Immature natural killer cell (primary cell): ENCODE data around the gene PCIF1. TPM values are rescaled to one million over a fixed set of nuclear protein-coding genes. Genes with fewer than 3 reads are reported as not detected.

Experiments used
- DNase-seq, 3 donors: peaks; one replicate each; pipeline ENCODE4 v3.0.0; 2022; ENCODE audit warnings: mixed read lengths in 1 of 3
- H3K27ac Mint-ChIP-seq, 6 donors: one replicate each; pipeline ENCODE4 v1.8.0; 2020; ENCODE audit warnings: mixed read lengths in 6 of 6, mild to moderate bottlenecking in 5 of 6, inconsistent platforms in 4 of 6, moderate library complexity in 3 of 6
- H3K27me3 Mint-ChIP-seq, 3 donors: one replicate each; pipeline ENCODE4 v1.8.0; 2020 to 2021; ENCODE audit warnings: low read depth in 3 of 3, mild to moderate bottlenecking in 3 of 3, mixed read lengths in 3 of 3, moderate library complexity in 3 of 3, inconsistent platforms in 1 of 3
- H3K36me3 Mint-ChIP-seq, 3 donors: one replicate each; pipeline ENCODE4 v1.8.0; 2020; ENCODE audit warnings: mixed read lengths in 3 of 3, inconsistent platforms in 2 of 3, mild to moderate bottlenecking in 2 of 3
- H3K4me1 Mint-ChIP-seq, 2 donors: one replicate each; pipeline ENCODE4 v1.8.0; 2020; ENCODE audit warnings: inconsistent platforms in 2 of 2, mild to moderate bottlenecking in 2 of 2, mixed read lengths in 2 of 2, moderate library complexity in 1 of 2
- H3K4me3 Mint-ChIP-seq, 5 donors: one replicate each; pipeline ENCODE4 v1.8.0; 2020; ENCODE audit warnings: mild to moderate bottlenecking in 5 of 5, mixed read lengths in 5 of 5, inconsistent platforms in 3 of 5, moderate library complexity in 3 of 5
- H3K9me3 Mint-ChIP-seq, 6 donors: one replicate each; pipeline ENCODE4 v1.8.0; 2020; ENCODE audit warnings: mild to moderate bottlenecking in 6 of 6, mixed read lengths in 6 of 6, inconsistent platforms in 4 of 6, moderate library complexity in 3 of 6
- polyA plus RNA-seq, 3 donors: library from polyadenylated mRNA; unstranded; fragments of 300-500 nt; fragmentation: Illumina TruSeq; gene quantifications; one replicate each; pipeline ENCODE4 v1.2.3, GENCODE V29; 2021

PCIF1 gene
- polyA plus RNA-seq, 3 donors from 2014 or later, result 78.4 to 93.4 (median 83.0) TPM

- peak overlapping the region; percentile 58 to 91 (median 78) for H3K27ac Mint-ChIP-seq
- no peak for DNase-seq
- peaks cover 0 to 10% (median 6%) of the 10 kb centered on the region in 3 donors for H3K27me3 Mint-ChIP-seq
- peak overlapping the region; percentile 73 to 91 (median 78) for H3K4me3 Mint-ChIP-seq
- H3K9me3 Mint-ChIP-seq, result no peaks in the 10 kb centered on the region
- H3K36me3 Mint-ChIP-seq, result peaks cover 0 to 7% (median 0%) of the 10 kb centered on the region in 3 donors
- H3K4me1 Mint-ChIP-seq, result peaks cover 13 to 16% of the 10 kb centered on the region in 2 donors
Measured at GRCh38 chr20:45909817-45910669, 24.4 kb upstream of the PCIF1 start.

GRCh38 chr20:45910670-45911485, 23.6 kb upstream of the PCIF1 start:
- H3K4me1 Mint-ChIP-seq, result peaks cover 13 to 16% of the 10 kb centered on the region in 2 donors
- H3K36me3 Mint-ChIP-seq, result peaks cover 0 to under 1% (median 0%) of the 10 kb centered on the region in 3 donors
- H3K9me3 Mint-ChIP-seq, result no peaks in the 10 kb centered on the region
- H3K27ac Mint-ChIP-seq, result peak overlapping the region; percentile 66 to 91 (median 80)
- peak overlapping the region; percentile 73 to 91 (median 78) for H3K4me3 Mint-ChIP-seq
- peaks cover under 1 to 10% (median 6%) of the 10 kb centered on the region in 3 donors for H3K27me3 Mint-ChIP-seq
- peak; percentile 92 to 94 (median 93) for DNase-seq

- Mint-ChIP-seq H3K4me1 (peaks cover 13 to 16% of the 10 kb centered on the region in 2 donors), H3K9me3 (no peaks in the 10 kb centered on the region), H3K36me3 (no peaks in the 10 kb centered on the region), H3K27me3 (peaks cover 4 to 10% (median 8%) of the 10 kb centered on the region in 3 donors), H3K27ac (peak within 1 kb of the TSS; percentile 66 to 91 (median 80)), H3K4me3 (peak within 1 kb of the TSS; percentile 73 to 91 (median 78))
- DNase-seq, result peak; percentile 50 to 59 (median 57)
Measured at GRCh38 chr20:45911486-45912343, 22.8 kb upstream of the PCIF1 start, which contains the start of gene PLTP. TSS of gene PLTP (minus strand) at chr20:45912155. CDS start at chr20:45911452, 703 bp downstream.

- peaks cover 13 to 16% of the 10 kb centered on the region in 2 donors for H3K4me1 Mint-ChIP-seq
- peaks cover 4 to 10% (median 8%) of the 10 kb centered on the region in 3 donors for H3K27me3 Mint-ChIP-seq
- H3K27ac Mint-ChIP-seq, result peak overlapping the region in 1 of 6 donors; percentile 30
- no peaks in the 10 kb centered on the region for H3K36me3 Mint-ChIP-seq
- DNase-seq, result no peak
- H3K4me3 Mint-ChIP-seq, result peak overlapping the region; percentile 30 to 75 (median 62)
- H3K9me3 Mint-ChIP-seq, result no peaks in the 10 kb centered on the region
Measured at GRCh38 chr20:45912344-45912682, 22.2 kb upstream of the PCIF1 start.

- H3K4me1 Mint-ChIP-seq, result peaks cover 13 to 16% of the 10 kb centered on the region in 2 donors
- DNase-seq, result no peak
Measured at GRCh38 chr20:45913116-45913515, 21.4 kb upstream of the PCIF1 start.

GRCh38 chr20:45917790-45918141, 16.7 kb upstream of the PCIF1 start:
- Mint-ChIP-seq H3K27me3 (peaks cover 5 to 10% (median 9%) of the 10 kb centered on the region in 3 donors), H3K4me3 (no peak overlapping the region), H3K9me3 (no peaks in the 10 kb centered on the region), H3K36me3 (no peaks in the 10 kb centered on the region), H3K27ac (no peak overlapping the region), H3K4me1 (no peaks in the 10 kb centered on the region)
- no peak for DNase-seq

More at GRCh38 chr20:45913116-45913515, 21.4 kb upstream of the PCIF1 start:
- Mint-ChIP-seq H3K9me3 (no peaks in the 10 kb centered on the region), H3K27ac (no peak overlapping the region), H3K4me3 (peak overlapping the region in 1 of 5 donors; percentile 55), H3K36me3 (no peaks in the 10 kb centered on the region), H3K27me3 (peaks cover 4 to 9% (median 8%) of the 10 kb centered on the region in 3 donors)

GRCh38 chr20:45918182-45918737, 16.2 kb upstream of the PCIF1 start:
- H3K9me3 Mint-ChIP-seq, result no peaks in the 10 kb centered on the region
- no peaks in the 10 kb centered on the region for H3K4me1 Mint-ChIP-seq
- H3K36me3 Mint-ChIP-seq, result no peaks in the 10 kb centered on the region
- no peak overlapping the region for H3K27ac Mint-ChIP-seq
- peaks cover 5 to 10% (median 9%) of the 10 kb centered on the region in 3 donors for H3K27me3 Mint-ChIP-seq
- H3K4me3 Mint-ChIP-seq, result no peak overlapping the region
- DNase-seq, result no peak

GRCh38 chr20:45918779-45919537, 15.5 kb upstream of the PCIF1 start:
- Mint-ChIP-seq H3K4me3 (no peak overlapping the region), H3K27me3 (peaks cover 5 to 10% (median 9%) of the 10 kb centered on the region in 3 donors), H3K36me3 (no peaks in the 10 kb centered on the region), H3K9me3 (no peaks in the 10 kb centered on the region), H3K27ac (no peak overlapping the region), H3K4me1 (no peaks in the 10 kb centered on the region)
- no peak for DNase-seq

- Mint-ChIP-seq H3K9me3 (no peaks in the 10 kb centered on the region), H3K27me3 (peaks cover 4 to 10% (median 9%) of the 10 kb centered on the region in 3 donors), H3K4me1 (no peaks in the 10 kb centered on the region), H3K4me3 (no peak overlapping the region), H3K36me3 (no peaks in the 10 kb centered on the region), H3K27ac (no peak overlapping the region)
- DNase-seq, result no peak
Measured at GRCh38 chr20:45919542-45920399, 14.7 kb upstream of the PCIF1 start.

GRCh38 chr20:45920462-45921336, 13.8 kb upstream of the PCIF1 start:
- no peaks in the 10 kb centered on the region for H3K9me3 Mint-ChIP-seq
- no peak overlapping the region for H3K4me3 Mint-ChIP-seq
- no peak overlapping the region for H3K27ac Mint-ChIP-seq
- no peak for DNase-seq
- no peaks in the 10 kb centered on the region for H3K4me1 Mint-ChIP-seq
- peaks cover 4 to 10% (median 9%) of the 10 kb centered on the region in 3 donors for H3K27me3 Mint-ChIP-seq
- no peaks in the 10 kb centered on the region for H3K36me3 Mint-ChIP-seq
